Neuronal stem cell (in vitro differentiated cells): ENCODE measurements around the gene MIB2.
"Not testable (repeated sequence)": the region's sequence is repeated elsewhere in the genome, so short reads cannot be mapped to it uniquely, and the experiment has no call there.

Experiments used
- DNase-seq: peaks from one replicate; pipeline ENCODE4 v3.0.0-alpha.2; 2013; ENCODE audit warnings: low spot score
- H2AFZ ChIP-seq: one replicate; pipeline ENCODE4 v1.6.1; 2013; ENCODE audit warnings: mild to moderate bottlenecking, low read length, inconsistent platforms
- H2AK5ac ChIP-seq: 2 replicates; pipeline ENCODE4 v1.6.1; 2013; ENCODE audit warnings: low read depth, mild to moderate bottlenecking, inconsistent platforms, low read length, moderate library complexity, mixed read lengths
- H2BK120ac ChIP-seq: 2 replicates; pipeline ENCODE4 v1.6.1; 2013; ENCODE audit warnings: low read depth, mild to moderate bottlenecking, inconsistent platforms, low read length, moderate library complexity, mixed read lengths
- H2BK12ac ChIP-seq: one replicate; pipeline ENCODE4 v1.6.1; 2013; ENCODE audit warnings: low read length, inconsistent platforms
- H2BK15ac ChIP-seq: 2 replicates; pipeline ENCODE4 v1.6.1; 2013; ENCODE audit warnings: mild to moderate bottlenecking, low read length, inconsistent platforms, mixed read lengths
- H2BK5ac ChIP-seq: one replicate; pipeline ENCODE4 v1.6.1; 2013; ENCODE audit warnings: inconsistent platforms, mild to moderate bottlenecking, low read length, moderate library complexity
- H3K14ac ChIP-seq: one replicate; pipeline ENCODE4 v1.6.1; 2013; ENCODE audit warnings: low read length, inconsistent platforms
- H3K18ac ChIP-seq: 2 replicates; pipeline ENCODE4 v1.6.1; 2013; ENCODE audit warnings: low read length, inconsistent platforms
- H3K23ac ChIP-seq: 2 replicates; pipeline ENCODE4 v1.6.1; 2013; ENCODE audit warnings: low read depth, mild to moderate bottlenecking, mixed read lengths, low read length, inconsistent platforms; ENCODE audit not compliant: poor library complexity
- H3K27ac ChIP-seq: replicated peaks from 3 replicates; pipeline ENCODE4 v1.5.1; 2013; ENCODE audit warnings: low read length, inconsistent platforms
- H3K27me3 ChIP-seq, 3 experiments: 2 replicates each; pipeline ENCODE4 v1.6.1; 2013; ENCODE audit warnings: low read length in 3 of 3, mild to moderate bottlenecking in 2 of 3, inconsistent platforms in 1 of 3, low read depth in 1 of 3, mixed read lengths in 1 of 3, moderate library complexity in 1 of 3; ENCODE audit not compliant: control insufficient read depth in 3 of 3, insufficient read depth in 3 of 3
- H3K36me3 ChIP-seq, 2 donors: replicated peaks in 1 of 2; 2 replicates each; pipeline ENCODE4 v1.6.1; 2013; ENCODE audit warnings: low read length in 2 of 2; ENCODE audit not compliant: control insufficient read depth in 2 of 2, insufficient read depth in 2 of 2
- H3K4ac ChIP-seq: 2 replicates; pipeline ENCODE4 v1.6.1; 2013; ENCODE audit warnings: inconsistent platforms, mild to moderate bottlenecking, low read length, moderate library complexity
- H3K4me1 ChIP-seq, 2 donors: 1 replicate in 1 of 2; 2 replicates in 1 of 2; pipeline ENCODE4 v1.6.1; 2013; ENCODE audit warnings: low read length in 2 of 2, low read depth in 1 of 2; ENCODE audit not compliant: control insufficient read depth in 2 of 2, insufficient read depth in 1 of 2
- H3K4me2 ChIP-seq: one replicate; pipeline ENCODE4 v1.6.1; 2013; ENCODE audit warnings: mild to moderate bottlenecking, low read length, inconsistent platforms; ENCODE audit not compliant: insufficient read depth, poor library complexity, severe bottlenecking
- H3K4me3 ChIP-seq, 2 donors: 2 replicates each; pipeline ENCODE4 v1.5.1; 2013; ENCODE audit warnings: low read length in 2 of 2, mild to moderate bottlenecking in 2 of 2, inconsistent platforms in 1 of 2, moderate library complexity in 1 of 2
- H3K79me1 ChIP-seq: one replicate; pipeline ENCODE4 v1.6.1; 2013; ENCODE audit warnings: low read depth, mild to moderate bottlenecking, inconsistent platforms, low read length, moderate library complexity
- H3K9ac ChIP-seq: one replicate; pipeline ENCODE4 v1.6.1; 2013; ENCODE audit warnings: mild to moderate bottlenecking, low read depth, low read length, inconsistent platforms; ENCODE audit not compliant: poor library complexity
- H3K9me3 ChIP-seq, 2 donors: replicated peaks in 1 of 2; 2 replicates each; pipeline versions ENCODE3 to v1.6.1; 2013; ENCODE audit warnings: low read length in 2 of 2, mild to moderate bottlenecking in 2 of 2, inconsistent platforms in 1 of 2, low read depth in 1 of 2, mixed read lengths in 1 of 2, moderate library complexity in 1 of 2; ENCODE audit not compliant: control insufficient read depth in 2 of 2, insufficient read depth in 1 of 2
- H4K8ac ChIP-seq: one replicate; pipeline ENCODE4 v1.6.1; 2013; ENCODE audit warnings: low read depth, mild to moderate bottlenecking, inconsistent platforms, low read length, moderate library complexity
- H4K91ac ChIP-seq: one replicate; pipeline ENCODE4 v1.6.1; 2013; ENCODE audit warnings: low read length, low read depth, mild to moderate bottlenecking, inconsistent platforms; ENCODE audit not compliant: poor library complexity
- WGBS, 2 donors: extraction: QIAGEN DNeasy Blood & Tissue Kit; methylation state at CpG; one replicate each; pipeline ENCODE4 v1.1.7; 2013; ENCODE audit warnings: missing lambda C conversion rate in 2 of 2, mixed read lengths in 1 of 2; ENCODE audit not compliant: insufficient read length in 2 of 2, insufficient replicate concordance in 1 of 2; ENCODE audit errors: extremely low coverage in 2 of 2; 5-methylcytosine and 5-hydroxymethylcytosine counted together

Gene MIB2

DNA sequence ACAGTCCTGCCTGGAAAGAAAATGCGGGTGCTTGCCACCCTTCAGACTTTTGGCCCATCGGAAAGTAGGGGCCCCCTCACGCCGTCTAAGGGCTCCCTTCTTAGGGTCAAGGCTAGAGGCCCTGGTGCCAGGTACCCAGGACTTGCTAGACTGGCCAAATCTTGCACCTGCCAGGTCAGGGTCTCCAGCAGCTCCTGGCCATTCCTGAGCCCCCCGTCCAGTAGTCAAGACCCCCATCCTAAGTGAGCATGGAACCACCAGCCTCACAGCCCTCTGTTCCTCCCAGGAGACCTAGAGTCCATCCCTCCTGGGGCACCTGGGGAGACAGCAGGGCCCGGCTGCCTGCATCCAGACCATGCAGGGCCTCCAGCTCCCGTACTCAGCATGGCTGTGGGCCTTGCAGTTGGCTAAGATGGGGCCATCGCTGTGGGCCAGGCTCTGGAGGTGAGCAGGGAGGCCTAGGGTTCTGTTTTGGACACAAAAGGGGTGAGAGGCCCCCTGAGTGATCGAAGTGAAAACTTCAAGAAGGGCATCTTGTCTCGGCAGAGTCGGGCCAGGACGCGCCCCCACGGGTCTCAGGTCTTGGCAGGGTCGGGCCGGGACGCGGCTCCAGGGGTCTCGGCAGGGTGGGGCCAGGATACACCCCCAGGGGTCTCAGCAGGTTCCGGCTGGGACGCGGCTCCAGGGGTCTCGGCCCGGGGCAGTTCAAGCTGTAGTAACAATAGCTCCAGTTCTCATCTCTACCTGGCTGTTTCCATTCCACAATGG, 21.3 kb upstream of the MIB2 start:
- no peak for DNase-seq
- H3K9ac ChIP-seq = peak overlapping the region; percentile 12
- H2AK5ac ChIP-seq = peak overlapping the region; percentile 70
- no peaks in the 10 kb centered on the region for H3K36me3 ChIP-seq
- H3K4ac ChIP-seq = peak overlapping the region; percentile 84
- no peak overlapping the region for H2BK5ac ChIP-seq
- peak overlapping the region; percentile 87 for H2BK120ac ChIP-seq
- H3K27me3 ChIP-seq = peaks cover 5 to 27% (median 7%) of the 10 kb centered on the region in 3 experiments
- H2BK15ac ChIP-seq = peak overlapping the region; percentile 26
- H3K23ac ChIP-seq = peak overlapping the region; percentile 85
- H4K8ac ChIP-seq = peak overlapping the region; percentile 48
- peak overlapping the region; percentile 82 for H2AFZ ChIP-seq
- WGBS, 2 donors = no CpG with 5 or more reads among the region's 24 CpGs
- H3K4me1 ChIP-seq = peaks cover 8 to 14% of the 10 kb centered on the region in 2 donors
- no peaks in the 10 kb centered on the region for H3K9me3 ChIP-seq
- H3K4me2 ChIP-seq = no peak overlapping the region
- H3K18ac ChIP-seq = no peak overlapping the region
- peak overlapping the region in 1 of 2 donors; percentile 9 for H3K4me3 ChIP-seq
- no peak overlapping the region for H3K14ac ChIP-seq
- no peak overlapping the region for H4K91ac ChIP-seq
- H3K27ac ChIP-seq = no peak overlapping the region
- H2BK12ac ChIP-seq = no peak overlapping the region
- no peaks in the 10 kb centered on the region for H3K79me1 ChIP-seq

DNA sequence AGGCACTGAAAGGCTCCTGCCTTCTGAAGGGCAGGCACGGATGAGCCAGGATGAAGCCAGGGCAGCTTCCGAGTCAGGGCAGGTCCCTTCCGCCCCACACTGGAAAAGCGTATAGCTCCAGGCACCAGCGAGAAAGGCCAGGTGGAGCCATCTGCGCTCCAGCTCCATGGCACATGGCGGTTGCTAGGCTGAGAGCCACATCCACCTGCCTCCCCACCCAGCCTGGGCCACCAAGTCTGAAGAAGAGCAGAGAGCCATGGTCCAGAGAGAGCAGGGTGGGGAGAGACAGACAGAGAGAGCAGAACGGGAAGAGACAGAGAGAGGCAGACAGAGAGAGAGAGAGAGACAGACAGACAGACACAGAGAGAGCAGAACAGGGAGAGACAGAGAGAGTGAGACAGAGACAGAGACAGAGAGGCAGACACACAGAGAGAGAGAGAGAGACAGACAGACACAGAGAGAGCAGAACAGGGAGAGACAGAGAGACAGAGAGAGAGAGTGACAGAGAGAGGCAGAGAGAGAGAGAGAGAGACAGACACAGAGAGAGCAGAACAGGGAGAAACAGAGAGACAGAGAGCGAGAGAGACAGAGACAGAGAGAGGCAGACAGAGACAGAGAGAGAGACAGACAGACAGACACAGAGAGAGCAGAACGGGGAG, 20.6 kb upstream of the MIB2 start:
- H3K9me3 ChIP-seq = no peaks in the 10 kb centered on the region
- no peak overlapping the region for H4K91ac ChIP-seq
- H3K14ac ChIP-seq = no peak overlapping the region
- H2AK5ac ChIP-seq = no peak overlapping the region
- no peak overlapping the region for H2BK15ac ChIP-seq
- DNase-seq = no peak
- H3K18ac ChIP-seq = peak overlapping the region; percentile 64
- H2AFZ ChIP-seq = peak overlapping the region; percentile 82
- peak overlapping the region; percentile 87 for H2BK120ac ChIP-seq
- H3K4me1 ChIP-seq = peaks cover 8 to 14% of the 10 kb centered on the region in 2 donors
- peak overlapping the region; percentile 43 for H3K23ac ChIP-seq
- no peak overlapping the region for H2BK12ac ChIP-seq
- H3K4me3 ChIP-seq = peak overlapping the region in 1 of 2 donors; percentile 9
- no peak overlapping the region for H3K27ac ChIP-seq
- H3K9ac ChIP-seq = peak overlapping the region; percentile 12
- no CpG with 5 or more reads among the region's 10 CpGs for WGBS, 2 donors
- no peak overlapping the region for H3K4me2 ChIP-seq
- no peak overlapping the region for H2BK5ac ChIP-seq
- no peak overlapping the region for H3K4ac ChIP-seq
- peaks cover 2% of the 10 kb centered on the region for H3K79me1 ChIP-seq
- H3K36me3 ChIP-seq = no peaks in the 10 kb centered on the region
- peaks cover 8 to 34% (median 14%) of the 10 kb centered on the region in 3 experiments for H3K27me3 ChIP-seq
- peak overlapping the region; percentile 48 for H4K8ac ChIP-seq

DNA sequence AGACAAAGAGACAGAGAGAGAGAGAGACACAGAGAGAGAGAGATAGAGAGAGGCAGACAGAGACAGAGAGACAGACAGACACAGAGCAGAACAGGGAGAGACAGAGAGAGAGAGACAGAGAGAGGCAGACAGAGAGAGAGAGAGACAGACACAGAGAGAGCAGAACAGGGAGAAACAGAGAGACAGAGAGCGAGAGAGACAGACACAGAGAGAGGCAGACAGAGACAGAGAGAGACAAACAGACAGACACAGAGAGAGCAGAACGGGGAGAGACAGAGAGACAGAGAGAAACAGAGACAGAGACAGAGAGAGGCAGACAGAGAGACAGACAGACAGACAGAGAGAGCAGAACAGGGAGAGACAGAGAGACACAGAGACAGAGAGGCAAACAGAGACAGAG, 20.0 kb upstream of the MIB2 start:
- H2BK15ac ChIP-seq, DNase-seq, H3K14ac ChIP-seq, H2AFZ ChIP-seq, H2BK5ac ChIP-seq, H3K9me3 ChIP-seq, H3K79me1 ChIP-seq, H3K36me3 ChIP-seq, H2AK5ac ChIP-seq, H3K18ac ChIP-seq, H3K9ac ChIP-seq, H4K91ac ChIP-seq, H2BK120ac ChIP-seq, H3K23ac ChIP-seq, H3K4me3 ChIP-seq, H3K27ac ChIP-seq, H2BK12ac ChIP-seq, H3K4ac ChIP-seq, H4K8ac ChIP-seq, H3K4me2 ChIP-seq: not testable (repeated sequence)
- Histone ChIP-seq H3K4me1 (peaks cover 8 to 16% of the 10 kb centered on the region in 2 donors), H3K27me3 (peaks cover 9 to 37% (median 16%) of the 10 kb centered on the region in 3 experiments)
- no CpG with 5 or more reads among the region's 2 CpGs for WGBS, 2 donors
